HG03442 (cell line): ENCODE results near the gene PNPLA2.

Source experiments
- ATAC-seq: cut with Tn5 transposase; IDR thresholded peaks from one replicate; pipeline ENCODE4 v1.9.1; 2021; ENCODE audit warnings: mild to moderate bottlenecking, moderate library complexity; ENCODE audit not compliant: unreplicated experiment

Gene PNPLA2

DNA sequence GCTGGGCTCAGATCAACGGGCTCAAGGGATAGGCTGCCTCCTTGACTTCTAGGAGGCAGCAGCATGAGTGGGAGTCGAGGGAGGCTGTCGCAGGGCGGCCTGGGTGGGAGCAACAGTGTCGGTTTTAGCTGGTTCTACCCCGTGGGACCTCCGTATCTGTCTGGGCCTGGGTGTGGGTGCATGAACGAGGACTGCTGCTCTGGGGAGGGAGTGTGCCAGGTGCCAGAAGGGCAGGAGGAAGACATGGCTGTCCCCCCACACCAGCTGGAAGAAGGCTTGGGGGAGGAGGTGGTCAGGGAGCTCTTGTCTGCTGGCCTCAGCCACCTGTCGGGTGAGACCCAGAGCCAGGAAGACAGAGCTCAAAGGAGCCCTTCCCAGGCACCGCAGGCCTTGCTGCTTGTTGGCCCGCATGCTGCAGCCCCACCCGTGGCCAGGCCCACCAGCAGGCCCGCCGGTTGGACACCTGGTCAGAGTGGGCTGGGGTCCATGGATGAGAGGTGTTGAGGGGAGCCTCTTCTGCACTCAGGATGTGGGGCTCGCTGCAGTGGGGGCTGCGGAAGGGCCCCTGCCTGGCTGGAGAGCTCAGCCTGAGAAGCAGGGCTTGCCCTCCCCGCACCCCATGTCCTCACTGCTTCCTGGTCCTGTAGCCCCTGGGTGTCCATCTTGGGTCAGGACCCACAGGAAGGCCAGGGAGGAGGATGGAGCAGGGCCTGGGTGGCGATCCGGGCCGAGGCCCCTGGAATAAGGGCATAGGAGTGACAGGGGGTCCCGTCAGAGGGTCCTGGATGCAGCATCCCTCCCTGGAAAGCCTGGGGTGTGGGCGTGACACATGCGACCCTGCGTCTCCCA lies 32.3 kb upstream of the PNPLA2 start:
- ATAC-seq, result no peak

DNA sequence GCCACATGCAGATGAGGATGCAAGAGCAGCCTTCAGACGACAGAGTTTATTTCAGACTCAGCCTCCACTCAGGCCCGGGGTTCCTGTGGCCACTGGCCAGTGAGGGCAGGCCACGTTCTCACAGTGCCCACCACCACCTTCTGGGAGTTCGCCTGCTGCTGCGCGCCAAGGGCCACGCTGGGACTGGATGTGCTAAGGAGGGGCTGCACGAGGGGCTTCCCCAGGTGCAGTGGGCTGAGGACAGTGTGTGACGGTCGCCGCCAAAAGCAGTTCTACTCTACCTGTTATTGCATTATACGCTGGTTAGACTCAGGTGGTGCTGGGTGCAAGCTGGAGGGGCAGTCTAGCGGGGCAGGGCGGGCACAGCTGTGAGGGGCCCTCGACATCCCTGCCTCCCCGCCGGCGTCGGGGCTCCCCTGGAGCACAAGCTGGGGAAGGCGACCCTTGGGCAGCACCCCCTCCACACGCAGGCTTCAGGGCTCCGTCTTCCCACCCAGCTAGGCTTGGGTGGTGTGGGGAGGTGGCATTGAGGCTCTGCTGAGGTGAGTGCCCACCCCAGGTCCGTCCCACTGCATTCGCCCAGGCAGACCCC lies 31.5 kb upstream of the PNPLA2 start:
- no peak for ATAC-seq

DNA sequence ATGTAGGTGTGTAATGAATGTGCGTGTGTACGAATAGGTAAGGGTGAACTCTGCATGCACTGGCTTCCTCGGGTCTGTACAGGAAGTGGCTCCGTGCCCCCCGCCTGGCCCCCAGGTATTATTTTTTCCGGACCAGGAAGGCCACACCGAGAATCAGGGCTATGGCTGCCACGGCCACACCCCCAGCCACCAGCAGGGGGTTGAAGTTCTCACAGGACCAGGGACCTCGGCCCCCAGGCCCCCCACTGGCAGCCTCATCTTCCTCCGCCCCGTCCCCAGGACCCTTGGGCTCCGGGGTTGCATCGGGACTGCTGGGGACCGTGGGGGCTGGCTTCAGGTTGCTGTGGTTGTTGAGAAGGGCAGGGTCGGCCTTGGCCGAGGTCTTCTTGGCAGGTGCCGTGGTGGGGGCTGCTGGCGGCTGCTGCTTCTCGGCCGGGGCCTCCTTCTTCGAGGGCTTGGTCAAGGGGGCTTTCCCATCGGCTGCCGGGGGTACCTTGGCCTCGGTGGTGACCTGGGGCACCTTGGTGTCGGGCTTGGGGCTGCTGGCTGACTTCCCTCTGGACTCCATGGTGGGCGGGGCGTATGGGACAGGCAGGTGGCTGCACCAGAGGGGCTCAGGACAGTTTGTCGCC lies 30.6 kb upstream of the PNPLA2 start:
- no peak for ATAC-seq

DNA sequence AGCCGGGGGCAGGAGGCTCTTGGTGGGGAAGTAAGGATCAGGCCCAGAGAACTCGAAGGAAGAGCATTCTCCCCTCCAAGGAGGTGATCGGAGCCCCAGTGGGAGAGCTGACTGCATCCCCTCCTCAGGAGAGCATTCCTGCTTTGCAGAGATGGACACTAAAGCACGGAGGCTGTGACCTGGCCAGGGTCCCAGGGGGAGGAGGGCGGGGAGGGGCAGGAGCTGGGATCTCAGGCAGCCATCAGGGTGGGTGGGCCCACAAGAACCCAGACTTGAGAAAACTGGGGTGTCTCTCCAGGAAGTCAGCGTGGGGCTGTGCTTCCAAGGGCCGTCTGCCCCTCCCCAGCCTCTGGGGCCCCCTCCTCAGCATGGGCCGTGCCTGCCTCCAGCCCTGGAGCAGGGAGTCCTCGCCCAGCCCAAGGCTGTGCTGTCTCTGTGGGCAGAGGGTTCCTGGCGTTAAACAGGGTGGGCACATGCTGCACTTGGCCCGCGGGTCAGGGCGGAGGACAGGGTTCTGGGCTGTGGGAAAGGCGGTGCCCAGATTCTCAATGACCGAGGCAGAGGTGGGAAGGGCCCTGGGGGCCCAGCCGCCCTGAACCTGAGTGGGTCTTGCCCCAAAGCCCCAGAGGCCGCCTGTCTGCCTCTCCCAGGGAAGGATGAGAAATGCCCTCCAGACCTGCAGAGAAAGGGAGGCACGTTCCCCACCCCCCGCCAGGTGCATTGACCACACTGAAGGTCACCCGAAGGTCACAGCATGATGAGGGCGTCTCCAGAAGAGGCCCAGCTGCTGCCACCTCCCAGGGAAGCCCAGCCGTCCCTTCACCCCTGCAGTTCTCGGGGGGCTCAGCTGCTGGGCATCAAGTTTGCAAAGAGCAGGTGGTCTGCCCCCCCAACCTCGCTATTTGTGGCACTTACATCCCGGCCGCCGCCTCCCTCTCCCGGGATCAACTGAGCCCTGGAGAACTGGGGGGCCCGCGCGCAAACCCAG lies 29.5 kb upstream of the PNPLA2 start:
- no peak for ATAC-seq

DNA sequence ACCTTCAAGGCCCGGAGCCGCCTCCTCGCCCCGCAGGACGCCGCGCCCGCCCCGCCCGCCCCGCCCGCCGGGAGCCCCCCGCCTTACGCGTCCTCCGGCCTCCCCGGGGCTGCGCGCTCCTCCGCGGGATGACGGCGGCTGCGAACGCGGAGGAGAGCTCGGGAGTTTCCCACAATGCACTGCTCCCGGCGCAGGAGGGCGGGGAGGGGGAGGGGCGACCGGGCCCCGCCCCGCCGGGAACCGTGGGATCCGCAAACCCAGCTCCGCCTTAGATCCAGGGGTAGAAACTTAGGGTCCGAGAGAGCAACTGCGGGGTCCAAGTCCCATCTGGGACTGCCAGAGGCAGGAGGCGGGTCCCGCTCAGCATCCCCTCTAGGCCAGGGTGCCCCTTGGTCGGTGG lies 28.8 kb upstream of the PNPLA2 start, which contains the start of gene CEND1:
Gene CEND1 (minus strand): TSS at position 148 of the 400 bp plus-strand sequence. CDS start 1,514 bp downstream, outside the sequence.
- no peak for ATAC-seq

DNA sequence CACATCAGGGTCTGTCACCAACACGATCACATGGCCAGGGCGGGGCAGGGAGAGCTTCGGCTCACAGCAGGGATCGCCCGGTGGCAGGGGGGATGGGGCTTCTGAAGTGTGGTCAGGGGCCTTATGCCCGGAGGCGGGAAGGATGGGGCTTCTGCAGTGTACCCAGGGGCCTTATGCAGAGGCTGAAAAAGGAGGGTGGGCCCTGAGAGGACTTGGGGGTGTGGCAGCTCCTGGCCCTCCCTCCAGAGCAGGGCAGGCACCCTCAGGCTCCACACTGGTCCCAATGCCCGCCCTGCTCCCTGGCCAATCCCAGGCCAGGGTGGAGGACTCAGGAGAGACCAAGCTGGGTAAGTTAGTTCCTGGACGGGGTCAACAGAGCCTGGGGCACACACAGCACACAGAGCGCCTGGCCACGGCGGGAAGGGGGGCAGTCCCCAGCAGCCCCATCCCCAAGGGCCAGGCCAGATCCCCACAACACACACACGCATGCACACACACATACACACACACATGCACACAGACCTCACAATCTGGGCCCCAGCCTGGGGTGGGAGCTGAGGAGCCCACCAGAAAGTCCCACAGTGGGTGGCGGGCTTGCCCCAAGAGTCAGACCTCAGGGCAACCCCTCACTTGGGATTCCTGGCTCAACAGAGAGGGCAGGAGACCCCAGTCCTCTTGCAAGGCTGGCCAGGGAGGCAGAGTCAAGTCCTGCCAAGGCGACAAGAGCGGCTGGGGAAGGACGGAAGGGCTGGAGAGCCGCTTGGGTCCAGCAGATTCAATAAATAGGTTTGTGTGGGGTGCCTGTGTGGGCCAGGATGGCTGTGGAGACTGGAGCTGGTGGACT lies 27.8 kb upstream of the PNPLA2 start:
- ATAC-seq, result no peak

DNA sequence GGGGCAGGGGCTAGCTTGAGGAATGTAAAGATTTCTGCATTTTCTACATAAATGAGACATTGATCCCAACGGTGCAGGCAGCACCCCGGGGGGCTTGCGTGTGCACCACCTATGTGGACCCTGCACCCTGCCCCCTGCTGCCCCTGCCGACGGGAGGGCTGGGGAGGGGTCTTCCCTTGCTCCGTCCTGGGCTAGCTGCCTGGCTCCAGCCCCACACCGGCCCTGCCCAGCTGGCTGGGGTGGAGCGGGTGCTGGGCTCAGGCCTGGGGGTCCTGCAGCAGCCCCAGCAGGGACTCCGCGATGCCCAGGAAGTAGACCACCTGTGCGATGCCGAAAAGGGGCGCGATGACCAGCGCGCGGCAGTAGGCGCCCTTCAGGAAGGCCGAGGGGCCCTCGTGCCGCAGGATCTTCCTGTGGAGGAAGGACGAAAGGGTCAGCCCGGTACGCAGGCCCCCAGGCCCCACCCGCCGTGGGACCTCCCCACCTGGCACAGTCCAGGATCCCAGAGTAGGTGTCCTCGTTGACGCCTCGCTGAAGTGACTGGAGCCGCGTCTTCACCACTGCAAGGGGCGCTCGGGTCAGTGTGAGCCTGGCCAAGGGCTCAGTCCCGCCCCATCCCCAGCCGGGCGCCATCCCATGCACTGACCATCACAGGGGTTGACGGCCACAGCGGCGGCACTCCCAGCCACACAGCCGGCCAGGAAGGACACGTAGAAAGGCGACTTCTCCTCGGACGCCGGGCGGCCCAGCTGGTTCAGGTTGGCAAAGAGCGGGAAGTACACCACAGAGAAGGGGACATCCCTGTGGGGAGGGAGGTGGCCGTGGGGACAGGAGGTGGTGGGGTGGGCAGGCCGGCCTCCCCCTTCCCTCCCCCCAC lies 26.8 kb upstream of the PNPLA2 start:
- no peak for ATAC-seq

DNA sequence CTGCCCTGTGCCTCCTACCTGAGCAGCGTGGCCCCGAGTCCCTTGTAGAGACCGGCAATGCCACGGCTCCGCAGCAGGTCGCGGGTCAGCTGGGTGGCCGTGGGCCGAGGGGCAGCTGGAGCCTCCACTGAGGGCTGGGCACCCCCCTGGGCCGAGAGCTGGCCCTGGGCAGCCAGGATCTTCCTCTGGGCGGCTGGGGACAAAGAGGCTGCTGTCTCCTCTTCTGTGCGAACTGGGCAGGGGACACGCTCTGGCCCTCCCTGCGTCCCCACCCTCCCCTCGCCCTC lies 26.2 kb upstream of the PNPLA2 start:
- ATAC-seq, result no peak

DNA sequence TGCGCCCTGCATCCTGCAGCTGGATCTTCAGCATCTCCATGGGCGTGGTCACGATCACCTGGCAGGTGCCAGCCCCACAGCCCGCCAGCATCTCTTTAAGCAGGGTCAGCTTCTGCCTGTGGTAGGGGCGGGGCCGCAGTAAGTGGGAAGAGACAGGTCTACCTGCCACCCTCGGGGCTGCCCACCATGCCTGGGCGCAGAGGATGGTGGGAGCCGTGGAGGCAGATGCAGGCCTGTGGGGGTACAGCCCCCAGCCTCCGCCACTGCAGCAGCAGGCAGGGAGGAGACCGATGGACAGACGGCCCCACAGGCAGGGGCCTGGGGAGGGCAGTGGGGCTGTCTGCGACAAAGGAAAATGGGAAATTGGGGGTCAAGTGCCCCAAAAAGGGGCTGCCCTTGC lies 25.8 kb upstream of the PNPLA2 start:
- ATAC-seq, result no peak

DNA sequence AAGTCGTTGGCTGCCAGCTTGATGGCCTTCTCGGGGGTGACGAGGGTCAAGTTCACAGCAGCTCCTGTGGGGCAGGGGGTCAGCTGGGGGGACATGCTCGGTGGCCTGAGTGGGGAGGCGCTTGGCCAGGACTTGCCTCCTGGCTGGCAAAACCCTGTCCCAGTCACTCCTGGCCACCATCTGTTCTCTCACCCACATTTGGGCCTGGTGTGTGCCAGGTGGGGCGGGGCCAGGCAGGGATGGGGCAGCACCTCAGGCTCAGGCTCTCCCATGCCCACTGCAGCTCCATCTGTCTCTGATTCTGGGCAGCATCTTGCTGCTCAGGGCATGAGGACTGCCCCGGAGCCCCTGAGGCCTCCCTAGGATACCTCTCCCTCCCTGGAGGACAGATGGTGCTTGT lies 25.2 kb upstream of the PNPLA2 start:
- no peak for ATAC-seq

DNA sequence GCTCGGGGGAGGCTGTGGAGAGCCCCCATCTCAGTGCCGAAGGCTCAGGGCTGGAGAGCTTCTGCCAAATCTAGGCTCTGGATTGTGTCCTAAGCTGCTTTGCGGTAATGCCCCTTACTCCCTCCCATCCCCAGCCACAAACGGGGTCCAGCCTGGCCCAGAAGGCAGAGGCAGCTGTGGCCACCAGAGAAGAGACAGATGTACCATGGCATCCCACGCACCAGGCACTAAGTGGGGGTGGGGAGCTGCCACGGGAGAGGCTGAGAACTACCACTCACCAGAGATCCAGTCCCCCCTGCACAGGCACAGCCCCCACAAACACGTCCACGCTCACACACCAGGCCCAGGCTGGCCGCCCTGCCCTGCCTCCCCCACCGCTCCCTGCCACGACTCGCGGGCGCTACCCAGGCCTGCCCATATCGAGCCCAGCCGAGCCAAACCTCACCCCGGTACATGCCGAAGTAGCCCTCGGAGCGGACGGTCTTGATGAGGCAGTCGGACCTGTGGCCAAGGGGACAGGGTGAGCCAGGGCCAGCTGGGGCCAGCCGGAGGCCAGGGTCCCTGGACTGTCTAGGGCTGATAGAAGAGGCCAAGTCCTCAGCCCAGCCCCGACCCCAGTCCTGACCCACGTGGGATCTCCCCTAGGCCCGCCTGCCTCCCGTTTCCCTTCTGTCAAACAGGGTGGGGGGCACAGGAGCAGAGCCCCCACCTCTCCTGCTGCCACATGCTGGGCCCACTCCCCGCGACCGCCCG lies 24.5 kb upstream of the PNPLA2 start:
- no peak for ATAC-seq

DNA sequence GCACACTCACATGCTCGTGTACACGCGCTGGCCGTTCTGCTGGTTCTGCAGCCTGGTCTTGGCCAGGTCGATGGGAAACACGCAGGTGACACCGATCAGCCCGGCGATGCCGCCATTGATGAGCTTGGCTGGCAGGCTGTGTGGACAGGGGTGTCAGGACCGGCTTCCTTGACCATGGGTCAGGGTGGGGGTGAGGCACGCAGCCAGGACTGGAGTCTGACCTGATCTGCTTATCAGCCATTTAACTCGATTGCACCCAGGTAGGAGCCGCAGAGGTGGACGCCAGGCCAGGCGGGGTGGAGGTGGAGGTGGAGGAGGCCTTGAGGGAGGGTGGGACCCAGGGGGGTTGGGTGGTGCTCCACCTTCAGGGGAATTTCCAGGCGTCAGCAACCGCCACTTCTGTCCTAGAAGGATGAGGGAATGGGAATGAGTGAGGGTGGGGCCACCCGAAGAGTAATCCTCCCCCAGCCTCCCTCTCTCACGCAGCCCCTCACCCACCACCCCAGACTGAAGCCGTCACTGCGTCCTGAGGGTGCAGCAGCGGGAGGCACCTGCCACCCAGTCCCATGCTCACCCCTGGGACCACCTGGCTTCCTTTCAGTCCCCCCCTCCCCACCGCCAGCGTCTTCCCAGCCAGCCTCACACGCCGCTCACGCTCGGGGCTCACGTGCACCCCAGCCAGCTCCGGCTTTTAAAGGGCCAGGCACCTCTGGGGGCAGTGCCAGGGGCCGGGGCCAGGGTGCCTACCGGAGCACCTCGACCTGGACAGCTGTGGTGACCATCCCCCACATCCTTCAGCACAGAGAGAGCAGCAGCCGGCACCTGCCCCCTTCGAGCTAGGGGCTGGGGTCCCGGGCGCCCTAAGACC lies 23.7 kb upstream of the PNPLA2 start:
- ATAC-seq, result no peak

DNA sequence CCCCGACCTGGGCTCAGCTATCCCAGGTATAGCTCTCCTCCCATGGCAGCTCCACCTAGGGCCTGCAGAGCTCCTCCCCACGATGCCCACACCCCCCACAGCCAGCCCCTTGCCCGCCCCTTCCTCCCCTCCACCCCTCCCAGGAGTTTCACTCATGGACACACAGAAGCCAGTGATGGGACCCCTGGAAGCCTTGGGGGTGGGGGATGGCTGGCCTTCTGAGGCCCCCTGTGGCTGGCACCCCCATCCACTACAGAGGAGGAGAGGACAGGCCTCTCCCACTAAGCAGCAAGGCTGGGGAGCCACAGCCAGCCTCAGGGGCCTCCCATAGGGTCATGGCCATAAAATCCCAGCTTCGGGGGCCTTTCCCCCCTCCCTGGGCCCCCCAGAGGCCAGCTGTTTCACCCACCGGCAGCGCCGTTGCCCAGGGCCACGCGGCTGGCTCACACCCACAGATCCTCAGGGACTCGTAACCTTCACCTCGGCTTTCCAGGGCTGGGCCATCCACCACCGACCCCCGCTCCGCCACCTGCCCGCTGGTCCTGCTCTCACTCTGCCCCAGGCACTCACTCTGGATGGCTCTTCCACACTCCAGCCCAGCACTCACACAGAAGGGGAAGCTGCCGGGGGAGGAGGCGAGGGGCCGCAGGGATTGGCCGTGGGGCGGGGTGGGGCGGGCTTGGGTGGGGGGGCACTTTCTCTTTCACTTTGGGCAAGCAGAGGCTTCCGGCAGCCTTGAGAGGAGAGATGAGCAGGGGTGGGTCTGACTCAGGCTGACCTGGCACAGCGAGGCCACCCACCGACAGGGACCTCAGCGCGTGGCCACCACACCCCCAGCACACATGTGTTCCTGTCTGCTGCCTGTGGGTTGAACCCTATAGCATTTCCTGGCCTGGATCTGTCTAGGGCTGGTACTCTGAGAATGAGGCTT lies 22.8 kb upstream of the PNPLA2 start:
- ATAC-seq, result no peak

DNA sequence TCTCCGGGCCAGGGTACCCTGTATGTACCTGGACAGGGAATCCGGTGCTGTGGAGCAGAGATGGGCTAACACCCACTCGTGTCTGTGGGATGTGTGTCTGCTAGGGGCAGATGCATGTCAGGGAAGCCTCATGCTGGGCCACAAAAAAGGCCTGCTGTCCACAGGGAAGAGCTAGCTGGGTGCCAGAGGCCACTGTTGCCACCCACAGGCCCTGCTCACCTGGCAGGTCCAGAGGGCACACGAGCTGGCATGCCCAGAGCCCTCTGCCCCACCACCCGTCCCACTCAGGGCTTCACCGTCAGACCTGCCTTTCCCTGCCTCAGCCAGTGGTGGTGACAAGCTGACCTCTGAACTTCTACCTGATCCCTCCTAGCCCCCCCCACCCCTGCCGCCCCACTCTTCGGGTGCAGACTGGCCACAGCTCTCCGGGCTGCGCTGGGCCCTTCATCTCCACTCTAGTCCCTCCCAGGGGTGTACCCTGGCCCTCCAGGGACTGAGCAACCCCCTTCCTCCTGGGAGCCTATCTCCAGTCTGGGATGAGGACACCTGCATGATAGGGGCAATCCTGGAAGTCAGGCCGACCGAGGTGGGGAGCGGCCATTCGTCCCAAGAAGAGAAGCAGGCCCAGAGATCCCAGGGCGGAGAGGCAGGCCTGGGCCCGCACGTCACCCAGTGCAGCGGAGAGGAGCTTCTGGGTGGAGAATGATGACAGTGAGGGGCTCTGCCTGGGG lies 22.0 kb upstream of the PNPLA2 start:
- no peak for ATAC-seq

DNA sequence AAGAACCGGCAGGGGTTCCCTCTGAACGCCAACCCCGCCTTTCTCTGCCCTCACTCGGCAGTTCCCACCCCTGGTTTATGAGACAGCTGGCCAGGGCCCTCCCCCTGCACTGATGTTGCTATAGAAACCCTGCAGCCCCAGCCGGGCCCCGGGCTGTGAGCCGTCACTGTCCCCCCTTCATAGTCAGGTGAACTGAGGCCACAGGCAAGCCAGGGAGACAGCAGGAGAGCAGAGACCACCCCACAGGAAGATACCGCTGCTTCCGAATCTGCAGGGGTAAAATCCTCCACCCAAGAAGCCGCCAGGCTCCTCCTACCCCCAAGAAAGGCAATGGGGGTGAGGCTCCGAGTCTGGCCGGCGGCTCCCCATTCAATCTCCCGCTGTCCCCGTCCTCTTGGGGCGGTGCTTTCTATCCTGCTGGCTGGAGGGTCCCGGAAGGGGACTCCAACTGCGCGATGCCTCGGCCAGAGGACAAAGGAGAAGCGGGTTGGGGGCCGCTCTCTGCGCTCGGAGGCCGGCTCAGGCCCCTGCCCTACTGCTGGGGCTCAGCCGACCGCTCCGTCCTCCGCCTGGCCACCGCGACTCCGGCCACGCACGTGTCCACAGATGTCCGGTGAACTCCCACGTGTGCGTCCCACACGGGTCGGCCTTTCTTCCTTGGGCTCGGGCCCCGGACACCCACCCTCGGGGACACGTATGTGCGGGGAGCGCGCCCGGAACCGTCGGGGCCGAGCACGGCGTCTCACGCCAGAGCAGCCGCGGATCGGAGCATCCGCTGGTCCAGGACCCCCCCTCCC lies 21.2 kb upstream of the PNPLA2 start:
- peak; percentile 34 for ATAC-seq
